Measurements from ENCODE around the gene HMCN2. TPM values are rescaled to one million over a fixed set of nuclear protein-coding genes. Genes with fewer than 3 reads are reported as not detected.

Gene HMCN2
- total RNA-seq, 1 experiment from 2014 or later, result 8.6 TPM

- Histone ChIP-seq H4K8ac (replicated peaks; ENCODE audit: insufficient read length, low read depth, low read length) (no peak overlapping the region), H2BK20ac (ENCODE audit: low read depth, low read length, poor library complexity, severe bottlenecking) (no peak overlapping the region), H4K91ac (ENCODE audit: insufficient read length, low read depth, low read length) (no peak overlapping the region), H2AFZ (ENCODE audit: low read length) (no peak overlapping the region), H3K27me3 (ENCODE audit: insufficient read depth, low read length) (no peaks in the 10 kb centered on the region), H3K27ac (ENCODE audit: insufficient read length, low read depth, low read length) (no peak overlapping the region), H3K56ac (ENCODE audit: insufficient read length, low read depth, low read length) (no peak overlapping the region), H2BK12ac (ENCODE audit: insufficient read length, low read depth, low read length) (no peak overlapping the region), H4K20me1 (ENCODE audit: control insufficient read depth, insufficient read depth, insufficient read length) (no peaks in the 10 kb centered on the region), H3K4ac (ENCODE audit: low read depth, low read length) (no peak overlapping the region), H3K9me3 (ENCODE audit: control insufficient read depth, low read depth, low read length) (no peaks in the 10 kb centered on the region), H4K5ac (ENCODE audit: insufficient read length, low read depth, low read length) (no peak overlapping the region), H3K14ac (ENCODE audit: insufficient read depth, low read length) (no peak overlapping the region; the same call in 1 of the 2 replicates), H3K79me1 (ENCODE audit: insufficient read depth, low read depth, low read length, poor library complexity, severe bottlenecking) (no peaks in the 10 kb centered on the region), H3T11ph (ENCODE audit: low read length) (no peak overlapping the region), H3K4me1 (ENCODE audit: insufficient read depth, low read length) (no peaks in the 10 kb centered on the region), H3K18ac (ENCODE audit: insufficient read length, low read depth, low read length) (no peak overlapping the region), H3K79me2 (ENCODE audit: insufficient read depth, low read length) (no peaks in the 10 kb centered on the region), H3K23ac (ENCODE audit: insufficient read length, low read depth, low read length) (no peak overlapping the region), H2BK15ac (ENCODE audit: low read depth, low read length) (no peak overlapping the region), H2BK5ac (ENCODE audit: insufficient read length, low read length) (no peak overlapping the region), H3K9ac (ENCODE audit: extremely low read depth, insufficient read length, low read length) (no peak overlapping the region), H2BK120ac (ENCODE audit: low read depth, low read length, poor library complexity, severe bottlenecking) (no peak overlapping the region), H3K23me2 (ENCODE audit: insufficient read length, low read depth, low read length, poor library complexity, severe bottlenecking) (no peaks in the 10 kb centered on the region), H3K4me2 (ENCODE audit: insufficient read depth, insufficient read length, low read length) (no peak overlapping the region), H2AK5ac (ENCODE audit: insufficient read length, low read length) (no peak overlapping the region)
- Mint-ChIP-seq H3K27ac (peak overlapping the region in 1 of 3 experiments; percentile 54; a peak in 1 of 7 replicates), H3K4me1 (peaks cover 16 to 44% of the 10 kb centered on the region in 2 experiments), H3K36me3 (ENCODE audit: insufficient read depth in 1 of 3, low read depth in 3 of 3) (peaks cover 0 to 10% (median 0%) of the 10 kb centered on the region in 3 experiments; a peak in 6 of 7 replicates), H3K9me3 (no peaks in the 10 kb centered on the region), H3K4me3 (no peak overlapping the region), H3K27me3 (ENCODE audit: low read depth) (no peaks in the 10 kb centered on the region)
- TF ChIP-seq CTCF (conservative IDR thresholded peaks at IDR 0.05), result no peak
- no CpG with 5 or more reads among the region's 17 CpGs for WGBS (ENCODE audit: extremely low coverage, insufficient read length, low lambda C conversion rate)
- DNase-seq, result no peak
These were observed 54.6 kb downstream of the HMCN2 start for GRCh38 chr9:130319944-130320712.

Measured in H9 (cell line).